SK-N-SH treated with all-trans-retinoic acid at 6 μM for 48 hours (cell line): ENCODE measurements around the gene ZNF343.

Source experiments
- ATAC-seq: fragments of 200-7000 bp; cut with Tn5 transposase; 3 replicates; pipeline ENCODE4 v1.9.1; 2020; ENCODE audit warnings: mild to moderate bottlenecking, moderate library complexity
- ARNTL ChIP-seq: fragments of 450-650 bp; formaldehyde crosslinking; IDR thresholded peaks from 2 replicates; pipeline ENCODE4 v1.5.0; 2020; ENCODE audit warnings: low read depth, mild to moderate bottlenecking, moderate library complexity, borderline replicate concordance
- BACH2 ChIP-seq: fragments of 250-450 bp; sonication (Bioruptor Pico); IDR thresholded peaks from 2 replicates; pipeline ENCODE4 v1.9.0; 2021; ENCODE audit warnings: mild to moderate bottlenecking, borderline replicate concordance
- CSDC2 ChIP-seq: fragments of 250-450 bp; sonication (Bioruptor Pico); IDR thresholded peaks from 2 replicates; pipeline ENCODE4 v1.5.0; 2020; ENCODE audit warnings: mild to moderate bottlenecking, moderate library complexity
- ESRRG ChIP-seq: fragments of 250-450 bp; sonication (Bioruptor Pico); IDR thresholded peaks from 2 replicates; pipeline ENCODE4 v1.6.1; 2021; ENCODE audit warnings: mild to moderate bottlenecking
- ISL1 ChIP-seq: fragments of 250-450 bp; sonication (Bioruptor Pico); IDR thresholded peaks from 2 replicates; pipeline ENCODE4 v2.1.2; 2022; ENCODE audit warnings: mild to moderate bottlenecking, moderate library complexity
- OSR1 ChIP-seq: fragments of 250-450 bp; sonication (Bioruptor Pico); IDR thresholded peaks from 2 replicates; pipeline ENCODE4 v1.8.0; 2022; ENCODE audit warnings: moderate library complexity, mild to moderate bottlenecking, inconsistent platforms
- PPARA ChIP-seq: fragments of 250-450 bp; sonication (Bioruptor Pico); IDR thresholded peaks from 2 replicates; pipeline ENCODE4 v1.5.0; 2020; ENCODE audit warnings: mild to moderate bottlenecking, borderline replicate concordance
- RARB ChIP-seq: fragments of 250-450 bp; sonication (Bioruptor Pico); IDR thresholded peaks from 2 replicates; pipeline ENCODE4 v1.8.0; 2021; ENCODE audit warnings: mild to moderate bottlenecking, moderate library complexity
- SNAI2 ChIP-seq: fragments of 250-450 bp; sonication (Bioruptor Pico); IDR thresholded peaks from 2 replicates; pipeline ENCODE4 v1.5.0; 2020; ENCODE audit warnings: mild to moderate bottlenecking, moderate library complexity
- TCF4 ChIP-seq: fragments of 250-450 bp; sonication (Bioruptor Pico); IDR thresholded peaks from 2 replicates; pipeline ENCODE4 v1.8.0; 2021; ENCODE audit warnings: mild to moderate bottlenecking, moderate library complexity, borderline replicate concordance
- ZC3H10 ChIP-seq: fragments of 250-450 bp; sonication (Bioruptor Pico); IDR thresholded peaks from 2 replicates; pipeline ENCODE4 v1.5.1; 2021; ENCODE audit warnings: mild to moderate bottlenecking, moderate library complexity
- ZFP3 ChIP-seq: fragments of 250-450 bp; sonication (Bioruptor Pico); IDR thresholded peaks from 2 replicates; pipeline ENCODE4 v1.5.0; 2020; ENCODE audit warnings: mild to moderate bottlenecking, moderate library complexity
- ZFP30 ChIP-seq: fragments of 450-650 bp; formaldehyde crosslinking; IDR thresholded peaks from 2 replicates; pipeline ENCODE4 v1.5.0; 2022; ENCODE audit warnings: mild to moderate bottlenecking, moderate library complexity
- ZNF565 ChIP-seq: fragments of 450-650 bp; formaldehyde crosslinking; conservative IDR thresholded peaks from 2 replicates; pipeline ENCODE4 v1.5.0; 2020; ENCODE audit warnings: low read depth, mild to moderate bottlenecking, moderate library complexity
- ZNF8 ChIP-seq: fragments of 450-650 bp; formaldehyde crosslinking; IDR thresholded peaks from 2 replicates; pipeline ENCODE4 v1.5.0; 2020; ENCODE audit warnings: mild to moderate bottlenecking, moderate library complexity
- TF ChIP-seq, protein P1 (sequence below): fragments of 250-450 bp; sonication (Bioruptor Pico); IDR thresholded peaks from 2 replicates; pipeline ENCODE4 v1.8.0; 2021; ENCODE audit warnings: low read depth, mild to moderate bottlenecking, moderate library complexity, borderline replicate concordance
- TF ChIP-seq, protein P2 (sequence below): fragments of 250-450 bp; sonication (Bioruptor Pico); IDR thresholded peaks from 2 replicates; pipeline ENCODE4 v1.5.1; 2021; ENCODE audit warnings: mild to moderate bottlenecking, moderate library complexity
- TF ChIP-seq, protein P3 (sequence below): fragments of 250-450 bp; sonication (Bioruptor Pico); IDR thresholded peaks from 2 replicates; pipeline ENCODE4 v1.8.0; 2020; ENCODE audit warnings: mild to moderate bottlenecking, moderate library complexity, borderline replicate concordance
- TF ChIP-seq, protein P4 (sequence below): fragments of 250-450 bp; sonication (Bioruptor Pico); IDR thresholded peaks from 2 replicates; pipeline ENCODE4 v1.5.1; 2020; ENCODE audit warnings: low read depth, mild to moderate bottlenecking, moderate library complexity

ZNF343 gene

DNA sequence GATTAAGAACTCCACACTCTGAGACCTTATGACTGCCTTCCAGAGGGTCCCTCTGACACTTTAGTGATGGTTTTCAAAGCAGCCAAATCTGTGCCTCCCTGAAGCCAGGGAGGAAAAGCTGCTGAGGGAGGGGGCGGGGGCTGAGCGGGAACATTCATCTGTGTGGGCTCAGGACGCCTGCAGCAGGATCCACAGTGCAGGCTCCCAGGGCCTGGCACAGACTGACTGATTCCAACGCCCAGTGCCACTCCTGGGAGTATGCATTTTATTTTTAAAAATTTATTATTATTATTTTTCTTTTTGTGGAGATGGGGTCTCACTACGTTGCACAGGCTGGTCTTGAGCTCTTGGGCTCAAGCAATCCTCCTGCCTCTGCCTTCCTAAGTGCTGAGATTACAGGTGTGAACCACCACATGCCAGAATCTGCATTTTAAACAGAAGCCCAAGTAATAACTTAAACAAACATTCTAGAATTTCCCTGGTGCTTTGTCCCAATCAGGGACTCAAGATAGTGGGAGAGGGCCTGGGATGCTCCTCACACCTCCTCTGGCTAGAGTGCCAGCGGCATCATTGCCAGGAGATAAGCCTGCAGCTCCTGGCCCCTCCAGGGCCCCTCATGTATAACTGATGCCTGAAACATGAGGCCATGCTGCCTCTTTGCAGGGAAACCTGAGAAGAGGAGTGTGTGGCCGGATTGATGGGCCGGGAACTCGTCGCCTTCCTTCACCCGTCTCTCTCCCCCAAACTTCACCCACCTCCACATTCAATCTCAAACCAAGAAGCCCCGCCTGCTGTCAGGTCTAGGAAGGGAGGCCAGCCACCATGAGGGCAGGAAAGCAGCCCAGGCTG is 27.2 kb upstream of the ZNF343 start (continued):
- TF ChIP-seq, protein P1, sequence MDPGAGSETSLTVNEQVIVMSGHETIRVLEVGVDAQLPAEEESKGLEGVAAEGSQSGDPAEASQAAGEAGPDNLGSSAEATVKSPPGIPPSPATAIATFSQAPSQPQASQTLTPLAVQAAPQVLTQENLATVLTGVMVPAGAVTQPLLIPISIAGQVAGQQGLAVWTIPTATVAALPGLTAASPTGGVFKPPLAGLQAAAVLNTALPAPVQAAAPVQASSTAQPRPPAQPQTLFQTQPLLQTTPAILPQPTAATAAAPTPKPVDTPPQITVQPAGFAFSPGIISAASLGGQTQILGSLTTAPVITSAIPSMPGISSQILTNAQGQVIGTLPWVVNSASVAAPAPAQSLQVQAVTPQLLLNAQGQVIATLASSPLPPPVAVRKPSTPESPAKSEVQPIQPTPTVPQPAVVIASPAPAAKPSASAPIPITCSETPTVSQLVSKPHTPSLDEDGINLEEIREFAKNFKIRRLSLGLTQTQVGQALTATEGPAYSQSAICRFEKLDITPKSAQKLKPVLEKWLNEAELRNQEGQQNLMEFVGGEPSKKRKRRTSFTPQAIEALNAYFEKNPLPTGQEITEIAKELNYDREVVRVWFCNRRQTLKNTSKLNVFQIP = no peak
- TF ChIP-seq ZC3H10 (CRISPR knock-in tag) = no peak
- TF ChIP-seq, all 23 proteins: peak for 0

DNA sequence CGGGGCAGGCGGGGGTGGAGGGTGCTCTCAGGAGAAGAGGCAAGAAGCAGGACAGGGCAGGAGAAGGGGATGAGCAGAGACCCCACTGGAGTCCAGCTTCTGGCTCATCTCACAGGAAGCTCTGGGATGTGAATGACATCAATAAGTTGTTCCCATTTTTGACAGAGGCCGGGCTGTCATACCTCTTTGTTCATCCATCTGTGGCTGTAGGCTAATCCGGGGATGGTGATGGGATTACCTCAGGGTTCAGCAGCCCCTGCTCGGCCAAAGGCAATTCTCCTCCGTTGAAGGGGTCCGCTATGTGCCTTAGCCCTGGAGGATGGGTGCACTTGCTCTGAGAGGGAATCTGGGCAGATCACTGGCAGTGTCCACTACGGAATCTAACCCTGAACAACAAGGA is 24.4 kb upstream of the ZNF343 start:
- ATAC-seq = no peak
- TF ChIP-seq CSDC2 (CRISPR knock-in tag) = no peak
- TF ChIP-seq ISL1 = no peak
- TF ChIP-seq TCF4 (CRISPR knock-in tag) = no peak
- no peak for TF ChIP-seq PPARA
- TF ChIP-seq, protein P2, sequence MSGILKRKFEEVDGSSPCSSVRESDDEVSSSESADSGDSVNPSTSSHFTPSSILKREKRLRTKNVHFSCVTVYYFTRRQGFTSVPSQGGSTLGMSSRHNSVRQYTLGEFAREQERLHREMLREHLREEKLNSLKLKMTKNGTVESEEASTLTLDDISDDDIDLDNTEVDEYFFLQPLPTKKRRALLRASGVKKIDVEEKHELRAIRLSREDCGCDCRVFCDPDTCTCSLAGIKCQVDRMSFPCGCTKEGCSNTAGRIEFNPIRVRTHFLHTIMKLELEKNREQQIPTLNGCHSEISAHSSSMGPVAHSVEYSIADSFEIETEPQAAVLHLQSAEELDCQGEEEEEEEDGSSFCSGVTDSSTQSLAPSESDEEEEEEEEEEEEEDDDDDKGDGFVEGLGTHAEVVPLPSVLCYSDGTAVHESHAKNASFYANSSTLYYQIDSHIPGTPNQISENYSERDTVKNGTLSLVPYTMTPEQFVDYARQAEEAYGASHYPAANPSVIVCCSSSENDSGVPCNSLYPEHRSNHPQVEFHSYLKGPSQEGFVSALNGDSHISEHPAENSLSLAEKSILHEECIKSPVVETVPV (CRISPR knock-in tag) = no peak
- no peak for TF ChIP-seq ZC3H10 (CRISPR knock-in tag)
- TF ChIP-seq SNAI2 (CRISPR knock-in tag) = no peak
- TF ChIP-seq, protein P3, sequence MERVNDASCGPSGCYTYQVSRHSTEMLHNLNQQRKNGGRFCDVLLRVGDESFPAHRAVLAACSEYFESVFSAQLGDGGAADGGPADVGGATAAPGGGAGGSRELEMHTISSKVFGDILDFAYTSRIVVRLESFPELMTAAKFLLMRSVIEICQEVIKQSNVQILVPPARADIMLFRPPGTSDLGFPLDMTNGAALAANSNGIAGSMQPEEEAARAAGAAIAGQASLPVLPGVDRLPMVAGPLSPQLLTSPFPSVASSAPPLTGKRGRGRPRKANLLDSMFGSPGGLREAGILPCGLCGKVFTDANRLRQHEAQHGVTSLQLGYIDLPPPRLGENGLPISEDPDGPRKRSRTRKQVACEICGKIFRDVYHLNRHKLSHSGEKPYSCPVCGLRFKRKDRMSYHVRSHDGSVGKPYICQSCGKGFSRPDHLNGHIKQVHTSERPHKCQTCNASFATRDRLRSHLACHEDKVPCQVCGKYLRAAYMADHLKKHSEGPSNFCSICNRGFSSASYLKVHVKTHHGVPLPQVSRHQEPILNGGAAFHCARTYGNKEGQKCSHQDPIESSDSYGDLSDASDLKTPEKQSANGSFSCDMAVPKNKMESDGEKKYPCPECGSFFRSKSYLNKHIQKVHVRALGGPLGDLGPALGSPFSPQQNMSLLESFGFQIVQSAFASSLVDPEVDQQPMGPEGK (CRISPR knock-in tag) = no peak

DNA sequence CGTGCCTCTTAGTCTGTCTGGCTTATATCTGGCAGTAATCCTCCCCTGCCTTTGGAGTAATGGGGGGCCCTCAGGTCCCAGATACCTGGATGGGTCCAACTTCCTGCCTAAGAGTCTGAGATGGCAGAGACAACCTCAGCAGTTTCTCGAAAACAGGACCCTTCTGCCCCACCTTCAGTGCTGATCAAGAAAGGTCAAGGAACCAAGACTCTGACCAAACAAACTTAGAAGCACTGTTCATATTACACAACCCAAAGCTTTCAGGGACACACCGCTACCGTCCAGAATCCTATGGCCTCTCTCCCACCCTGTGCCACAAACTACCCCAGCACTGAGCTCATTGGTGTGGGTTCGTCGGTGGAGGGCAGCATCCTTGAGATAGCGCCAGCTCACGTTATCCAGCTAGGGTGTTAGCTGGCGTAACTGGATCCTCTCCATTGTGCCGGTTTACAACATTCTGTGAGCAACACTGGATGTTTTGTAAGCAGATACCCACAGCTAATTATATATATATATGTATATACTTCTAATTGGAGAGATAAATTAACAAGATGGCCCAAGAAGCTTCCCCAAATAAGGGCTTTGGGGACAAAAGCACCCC is 20.1 kb upstream of the ZNF343 start:
- TF ChIP-seq, protein P1 = no peak
- no peak for TF ChIP-seq PPARA
- TF ChIP-seq, protein P3 (CRISPR knock-in tag) = no peak
- TF ChIP-seq ZNF8 (CRISPR knock-in tag) = no peak
- no peak for TF ChIP-seq ZFP3 (CRISPR knock-in tag)
- TF ChIP-seq ZNF565 = no peak
- TF ChIP-seq, protein P4, sequence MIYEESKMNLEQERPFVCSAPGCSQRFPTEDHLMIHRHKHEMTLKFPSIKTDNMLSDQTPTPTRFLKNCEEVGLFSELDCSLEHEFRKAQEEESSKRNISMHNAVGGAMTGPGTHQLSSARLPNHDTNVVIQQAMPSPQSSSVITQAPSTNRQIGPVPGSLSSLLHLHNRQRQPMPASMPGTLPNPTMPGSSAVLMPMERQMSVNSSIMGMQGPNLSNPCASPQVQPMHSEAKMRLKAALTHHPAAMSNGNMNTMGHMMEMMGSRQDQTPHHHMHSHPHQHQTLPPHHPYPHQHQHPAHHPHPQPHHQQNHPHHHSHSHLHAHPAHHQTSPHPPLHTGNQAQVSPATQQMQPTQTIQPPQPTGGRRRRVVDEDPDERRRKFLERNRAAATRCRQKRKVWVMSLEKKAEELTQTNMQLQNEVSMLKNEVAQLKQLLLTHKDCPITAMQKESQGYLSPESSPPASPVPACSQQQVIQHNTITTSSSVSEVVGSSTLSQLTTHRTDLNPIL (CRISPR knock-in tag) = no peak
- TF ChIP-seq RARB = no peak
- TF ChIP-seq BACH2 = no peak
- TF ChIP-seq ZFP30 (CRISPR knock-in tag) = no peak
- no peak for TF ChIP-seq OSR1 (CRISPR knock-in tag)
- TF ChIP-seq SNAI2 (CRISPR knock-in tag) = no peak
- TF ChIP-seq ARNTL (CRISPR knock-in tag) = no peak
- TF ChIP-seq ESRRG (CRISPR knock-in tag) = no peak
- no peak for ATAC-seq
